GM12872 (cell line): ENCODE measurements around the gene YTHDC2.

Experiments
- CTCF ChIP-seq: IDR thresholded peaks from 3 replicates; pipeline ENCODE4 v1.5.1; 2011; ENCODE audit warnings: low read depth, mild to moderate bottlenecking, low read length, moderate library complexity; ENCODE audit not compliant: insufficient read depth

YTHDC2 gene

GRCh38 chr5:113531481-113532159, 18.1 kb downstream of the YTHDC2 start:
- no peak for TF ChIP-seq CTCF

- TF ChIP-seq CTCF = no peak
These were observed 24.8 kb downstream of the YTHDC2 start for GRCh38 chr5:113538313-113538712.

- TF ChIP-seq CTCF = no peak
These were observed 33.2 kb downstream of the YTHDC2 start for GRCh38 chr5:113546703-113547183.

- no peak for TF ChIP-seq CTCF
These were observed 34.9 kb downstream of the YTHDC2 start for GRCh38 chr5:113548396-113548795.

GRCh38 chr5:113552137-113552536, 38.6 kb downstream of the YTHDC2 start:
- no peak for TF ChIP-seq CTCF

- no peak for TF ChIP-seq CTCF
These were observed 39.1 kb downstream of the YTHDC2 start for GRCh38 chr5:113552620-113553019.

- TF ChIP-seq CTCF = no peak
These were observed 49.4 kb downstream of the YTHDC2 start for GRCh38 chr5:113562828-113563400.
